IPS DF 4.7 (cell line): ENCODE measurements around the gene TLE4.
"Not testable (repeated sequence)": the region's sequence is repeated elsewhere in the genome, so short reads cannot be mapped to it uniquely, and the experiment has no call there.

Source experiments
- DNase-seq: peaks from one replicate; pipeline ENCODE4 v3.0.0-alpha.2; 2013; ENCODE audit warnings: low spot score; ENCODE audit errors: extremely low read depth

Gene TLE4

GRCh38 chr9:79632705-79633104 lies 60.9 kb downstream of the TLE4 start:
- no peak for DNase-seq

- no peak for DNase-seq
Measured at GRCh38 chr9:79633558-79633957, 61.8 kb downstream of the TLE4 start.

GRCh38 chr9:79637177-79637925 lies 65.6 kb downstream of the TLE4 start:
- no peak for DNase-seq

GRCh38 chr9:79638806-79639205 lies 67.0 kb downstream of the TLE4 start:
- no peak for DNase-seq

GRCh38 chr9:79639354-79639753 lies 67.6 kb downstream of the TLE4 start:
- no peak for DNase-seq

- not testable (repeated sequence) for DNase-seq
Measured at GRCh38 chr9:79640067-79640466, 68.3 kb downstream of the TLE4 start.

GRCh38 chr9:79641070-79641469 lies 69.3 kb downstream of the TLE4 start:
- DNase-seq = no peak

- no peak for DNase-seq
Measured at GRCh38 chr9:79642671-79643070, 70.9 kb downstream of the TLE4 start.

GRCh38 chr9:79644048-79644447 lies 72.3 kb downstream of the TLE4 start:
- DNase-seq = no peak

- DNase-seq = no peak
Measured at GRCh38 chr9:79644601-79645000, 72.8 kb downstream of the TLE4 start.

- no peak for DNase-seq
Measured at GRCh38 chr9:79645110-79645509, 73.3 kb downstream of the TLE4 start.

- DNase-seq = no peak
Measured at GRCh38 chr9:79646096-79646495, 74.3 kb downstream of the TLE4 start.

GRCh38 chr9:79651251-79651795 lies 79.6 kb downstream of the TLE4 start:
- DNase-seq = no peak

GRCh38 chr9:79652598-79652997 lies 80.8 kb downstream of the TLE4 start:
- no peak for DNase-seq

GRCh38 chr9:79654591-79655382 lies 83.0 kb downstream of the TLE4 start:
- not testable (repeated sequence) for DNase-seq

GRCh38 chr9:79655551-79655950 lies 83.8 kb downstream of the TLE4 start:
- DNase-seq = no peak

- no peak for DNase-seq
Measured at GRCh38 chr9:79656169-79656568, 84.4 kb downstream of the TLE4 start.

- DNase-seq = no peak
Measured at GRCh38 chr9:79657891-79658290, 86.1 kb downstream of the TLE4 start.

- DNase-seq = no peak
Measured at GRCh38 chr9:79658926-79659325, 87.2 kb downstream of the TLE4 start.

GRCh38 chr9:79660615-79661014 lies 88.8 kb downstream of the TLE4 start:
- no peak for DNase-seq

GRCh38 chr9:79661279-79661678 lies 89.5 kb downstream of the TLE4 start:
- DNase-seq = no peak

- DNase-seq = no peak
Measured at GRCh38 chr9:79661886-79662536, 90.2 kb downstream of the TLE4 start.
